ENCODE results near the gene TMEM107. TPM values are rescaled to one million over a fixed set of nuclear protein-coding genes. Genes with fewer than 3 reads are reported as not detected.
"Not testable (repeated sequence)": the region's sequence is repeated elsewhere in the genome, so short reads cannot be mapped to it uniquely, and the experiment has no call there.

TMEM107 gene
- total RNA-seq (2014; rRNA removed; shearing (Covaris generic)), result 23.4 TPM in 2 replicates

GRCh38 chr17:8176197-8176940 lies at the start of gene TMEM107:
Gene TMEM107 (minus strand): TSS chr17:8176380. CDS start chr17:8176286, 94 bp downstream.
- peak; percentile 86 for DNase-seq (ENCODE audit: low read depth)

GRCh38 chr17:8224891-8225812 lies 49.0 kb upstream of the TMEM107 start:
- DNase-seq (ENCODE audit: low read depth), result no peak

GRCh38 chr17:8223356-8224126 lies 47.4 kb upstream of the TMEM107 start:
- DNase-seq (ENCODE audit: low read depth), result peak; percentile 67

GRCh38 chr17:8222630-8223355 lies 46.6 kb upstream of the TMEM107 start:
- peak; percentile 94 for DNase-seq (ENCODE audit: low read depth)

- DNase-seq (ENCODE audit: low read depth), result no peak
Measured at GRCh38 chr17:8222380-8222629, 46.1 kb upstream of the TMEM107 start.

GRCh38 chr17:8221663-8222379 lies 45.6 kb upstream of the TMEM107 start:
- peak; percentile 75 for DNase-seq (ENCODE audit: low read depth)

- DNase-seq (ENCODE audit: low read depth), result peak; percentile 87
Measured at GRCh38 chr17:8220783-8221662, 44.8 kb upstream of the TMEM107 start.

GRCh38 chr17:8214000-8214399 lies 37.8 kb upstream of the TMEM107 start:
- not testable (repeated sequence) for DNase-seq (ENCODE audit: low read depth)

- DNase-seq (ENCODE audit: low read depth), result no peak
Measured at GRCh38 chr17:8212312-8213180, 36.4 kb upstream of the TMEM107 start.

- DNase-seq (ENCODE audit: low read depth), result no peak
Measured at GRCh38 chr17:8210761-8211458, 34.7 kb upstream of the TMEM107 start.

- DNase-seq (ENCODE audit: low read depth), result peak; percentile 96
Measured at GRCh38 chr17:8209907-8210760, 34.0 kb upstream of the TMEM107 start, which contains the start of gene AURKB. Gene AURKB (minus strand): TSS chr17:8210575. CDS start chr17:8210224, 351 bp downstream.

GRCh38 chr17:8206536-8206935 lies 30.4 kb upstream of the TMEM107 start:
- DNase-seq (ENCODE audit: low read depth), result no peak

GRCh38 chr17:8204761-8205555 lies 28.8 kb upstream of the TMEM107 start:
- DNase-seq (ENCODE audit: low read depth), result no peak

- DNase-seq (ENCODE audit: low read depth), result peak; percentile 44
Measured at GRCh38 chr17:8192070-8192815, 16.1 kb upstream of the TMEM107 start.

- DNase-seq (ENCODE audit: low read depth), result no peak
Measured at GRCh38 chr17:8190506-8190905, 14.3 kb upstream of the TMEM107 start.
